Osteoblast (primary cell): ENCODE results near the gene PRXL2B. TPM values are rescaled to one million over a fixed set of nuclear protein-coding genes. Genes with fewer than 3 reads are reported as not detected.

Source experiments
- DNase-seq: peaks from one replicate; pipeline ENCODE4 v3.0.0; 2011; ENCODE audit warnings: low spot score, mixed read lengths; ENCODE audit not compliant: insufficient read length; ENCODE audit errors: missing footprints
- H2AFZ ChIP-seq: 2 replicates; pipeline ENCODE4 v1.6.0; 2011; ENCODE audit warnings: mild to moderate bottlenecking, low read length
- H3K27ac ChIP-seq: 2 replicates; pipeline ENCODE4 v1.5.1; 2011; ENCODE audit warnings: mild to moderate bottlenecking, low read depth, low read length, moderate library complexity
- H3K27me3 ChIP-seq: 2 replicates; pipeline ENCODE4 v1.6.0; 2012; ENCODE audit warnings: mild to moderate bottlenecking, control low read depth, inconsistent platforms, low read length, moderate library complexity; ENCODE audit not compliant: insufficient read depth
- H3K36me3 ChIP-seq: 2 replicates; pipeline ENCODE4 v1.5.1; 2011; ENCODE audit warnings: mild to moderate bottlenecking, low read length, control low read depth, moderate library complexity; ENCODE audit not compliant: insufficient read depth
- H3K4me1 ChIP-seq: 2 replicates; pipeline ENCODE4 v1.5.1; 2011; ENCODE audit warnings: mild to moderate bottlenecking, low read length, control low read depth, moderate library complexity; ENCODE audit not compliant: insufficient read depth
- H3K4me2 ChIP-seq: 2 replicates; pipeline ENCODE4 v1.6.0; 2011; ENCODE audit warnings: mild to moderate bottlenecking, low read length; ENCODE audit not compliant: insufficient read depth
- H3K4me3 ChIP-seq: fragments of 200-600 bp; sonication (generic); 3 replicates; pipeline ENCODE4 v1.5.1; 2012; ENCODE audit warnings: mild to moderate bottlenecking, low read length, inconsistent platforms; ENCODE audit not compliant: insufficient read depth
- H3K79me2 ChIP-seq: 2 replicates; pipeline ENCODE4 v1.6.0; 2012; ENCODE audit warnings: mild to moderate bottlenecking, low read length, control low read depth, inconsistent platforms; ENCODE audit not compliant: insufficient read depth
- H3K9me3 ChIP-seq: 2 replicates; pipeline ENCODE4 v1.5.1; 2011; ENCODE audit warnings: low read depth, low read length, control low read depth
- H4K20me1 ChIP-seq: 2 replicates; pipeline ENCODE4 v1.6.0; 2012; ENCODE audit warnings: mild to moderate bottlenecking, low read length, control low read depth; ENCODE audit not compliant: insufficient read depth
- CTCF ChIP-seq: IDR thresholded peaks from 2 replicates; pipeline ENCODE4 v1.5.1; 2011; ENCODE audit warnings: mild to moderate bottlenecking, low read depth, low read length, moderate library complexity; ENCODE audit errors: extremely low read depth
- total RNA-seq: library from RNA; depleted of rRNA; stranded (reverse); fragments of >200 nt; gene quantifications from 2 replicates; pipeline ENCODE4 v1.2.3, GENCODE V29; 2012

Gene PRXL2B
- total RNA-seq, 1 donor, result 8.0 TPM

- no peak overlapping the region for H3K4me3 ChIP-seq
- H3K36me3 ChIP-seq, result no peaks in the 10 kb centered on the region
- no peak overlapping the region for H2AFZ ChIP-seq
- H3K4me2 ChIP-seq, result no peak overlapping the region
- no peaks in the 10 kb centered on the region for H3K4me1 ChIP-seq
- no peaks in the 10 kb centered on the region for H3K27me3 ChIP-seq
- no peaks in the 10 kb centered on the region for H3K9me3 ChIP-seq
- peak; percentile 57 for DNase-seq
- H4K20me1 ChIP-seq, result no peaks in the 10 kb centered on the region
- H3K79me2 ChIP-seq, result no peaks in the 10 kb centered on the region
- no peak overlapping the region for H3K27ac ChIP-seq
- no peak for TF ChIP-seq CTCF
Observed at GRCh38 chr1:2612591-2613365, 26.2 kb downstream of the PRXL2B start.

GRCh38 chr1:2614145-2614544 is 27.6 kb downstream of the PRXL2B start:
- H3K9me3 ChIP-seq, result no peaks in the 10 kb centered on the region
- TF ChIP-seq CTCF, result no peak
- no peaks in the 10 kb centered on the region for H4K20me1 ChIP-seq
- H2AFZ ChIP-seq, result no peak overlapping the region
- DNase-seq, result no peak
- no peaks in the 10 kb centered on the region for H3K79me2 ChIP-seq
- no peak overlapping the region for H3K4me2 ChIP-seq
- peaks cover 5% of the 10 kb centered on the region for H3K27me3 ChIP-seq
- no peak overlapping the region for H3K4me3 ChIP-seq
- no peaks in the 10 kb centered on the region for H3K4me1 ChIP-seq
- no peak overlapping the region for H3K27ac ChIP-seq
- H3K36me3 ChIP-seq, result no peaks in the 10 kb centered on the region

GRCh38 chr1:2617971-2618470 is 31.4 kb downstream of the PRXL2B start:
- Histone ChIP-seq H3K27ac (no peak overlapping the region), H3K4me2 (no peak overlapping the region), H2AFZ (no peak overlapping the region), H4K20me1 (no peaks in the 10 kb centered on the region), H3K4me1 (no peaks in the 10 kb centered on the region), H3K27me3 (peaks cover 11% of the 10 kb centered on the region), H3K36me3 (no peaks in the 10 kb centered on the region), H3K9me3 (no peaks in the 10 kb centered on the region), H3K79me2 (no peaks in the 10 kb centered on the region), H3K4me3 (no peak overlapping the region)
- no peak for TF ChIP-seq CTCF
- DNase-seq, result peak; percentile 69

- peak; percentile 25 for DNase-seq
- H3K79me2 ChIP-seq, result no peaks in the 10 kb centered on the region
- no peaks in the 10 kb centered on the region for H3K4me1 ChIP-seq
- H2AFZ ChIP-seq, result no peak overlapping the region
- TF ChIP-seq CTCF, result no peak
- peaks cover 25% of the 10 kb centered on the region for H3K27me3 ChIP-seq
- no peak overlapping the region for H3K4me3 ChIP-seq
- H3K36me3 ChIP-seq, result no peaks in the 10 kb centered on the region
- H3K27ac ChIP-seq, result no peak overlapping the region
- no peaks in the 10 kb centered on the region for H4K20me1 ChIP-seq
- no peaks in the 10 kb centered on the region for H3K9me3 ChIP-seq
- no peak overlapping the region for H3K4me2 ChIP-seq
Observed at GRCh38 chr1:2623571-2624337, 37.2 kb downstream of the PRXL2B start.
